Inferior parietal cortex (tissue), 1 donor: ENCODE results near the gene ZCCHC24.
A peak's percentile ranks its signal among the peaks of the same experiment; 100 is the strongest.

ENCODE experiments used
- DNase-seq: peaks from one replicate; pipeline ENCODE4 v3.0.0-alpha.2; 2016; ENCODE audit errors: extremely low spot score

Gene ZCCHC24

DNA sequence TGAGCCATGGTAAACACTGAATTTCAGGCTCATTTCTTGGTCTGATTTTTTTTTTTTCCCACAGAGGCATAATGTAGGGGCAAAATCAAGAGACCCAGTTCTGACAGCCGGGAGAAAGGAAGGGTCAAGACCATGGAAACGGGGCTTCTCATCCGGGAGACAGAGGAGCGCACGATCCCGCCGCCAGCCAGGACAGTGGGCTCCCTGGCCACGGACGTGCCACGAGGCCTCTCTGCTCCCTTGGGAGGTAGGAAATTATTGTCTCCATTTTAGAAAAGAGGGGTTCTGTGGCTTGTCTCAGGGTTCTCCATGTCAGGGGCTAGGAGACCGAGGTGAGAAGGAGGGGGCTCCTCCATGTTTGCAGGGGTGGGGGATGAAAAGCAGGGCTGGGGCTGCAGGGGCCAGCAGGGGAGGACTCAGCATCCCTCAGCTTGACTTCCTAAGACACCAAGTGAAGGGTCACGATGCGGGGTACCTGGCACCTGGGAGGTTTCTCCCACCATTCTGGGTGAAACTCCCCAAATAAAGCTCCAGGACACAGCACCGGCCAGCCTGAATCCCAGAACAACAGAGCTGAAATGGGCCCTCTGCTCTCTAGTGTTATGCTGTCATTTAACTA, 60.5 kb downstream of the ZCCHC24 start:
- no peak for DNase-seq

- DNase-seq: no peak
Observed at GRCh38 chr10:79383974-79384606, 61.3 kb downstream of the ZCCHC24 start.

- DNase-seq: no peak
Observed at GRCh38 chr10:79382491-79382941, 62.9 kb downstream of the ZCCHC24 start.

DNA sequence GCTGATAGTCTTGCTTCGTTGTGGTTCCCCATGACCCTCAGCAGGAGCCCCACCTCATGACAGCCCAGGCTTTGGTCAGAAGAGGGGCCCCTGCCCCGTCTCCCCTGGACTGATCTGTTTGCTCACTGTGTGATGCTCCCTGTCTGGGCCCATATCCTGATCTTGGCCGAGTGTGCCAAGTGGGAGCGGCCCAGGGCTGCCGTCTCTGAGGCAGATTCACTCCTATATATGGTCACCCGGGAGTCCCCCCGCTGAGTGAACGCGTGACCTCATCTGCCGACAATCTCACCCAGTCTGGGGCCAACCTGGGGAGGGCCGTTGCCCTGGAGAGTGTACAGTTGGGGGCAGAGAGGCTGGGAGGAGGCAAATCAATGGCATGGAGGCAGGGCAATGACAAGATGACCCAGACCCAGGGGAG, 63.6 kb downstream of the ZCCHC24 start:
- DNase-seq: no peak

DNA sequence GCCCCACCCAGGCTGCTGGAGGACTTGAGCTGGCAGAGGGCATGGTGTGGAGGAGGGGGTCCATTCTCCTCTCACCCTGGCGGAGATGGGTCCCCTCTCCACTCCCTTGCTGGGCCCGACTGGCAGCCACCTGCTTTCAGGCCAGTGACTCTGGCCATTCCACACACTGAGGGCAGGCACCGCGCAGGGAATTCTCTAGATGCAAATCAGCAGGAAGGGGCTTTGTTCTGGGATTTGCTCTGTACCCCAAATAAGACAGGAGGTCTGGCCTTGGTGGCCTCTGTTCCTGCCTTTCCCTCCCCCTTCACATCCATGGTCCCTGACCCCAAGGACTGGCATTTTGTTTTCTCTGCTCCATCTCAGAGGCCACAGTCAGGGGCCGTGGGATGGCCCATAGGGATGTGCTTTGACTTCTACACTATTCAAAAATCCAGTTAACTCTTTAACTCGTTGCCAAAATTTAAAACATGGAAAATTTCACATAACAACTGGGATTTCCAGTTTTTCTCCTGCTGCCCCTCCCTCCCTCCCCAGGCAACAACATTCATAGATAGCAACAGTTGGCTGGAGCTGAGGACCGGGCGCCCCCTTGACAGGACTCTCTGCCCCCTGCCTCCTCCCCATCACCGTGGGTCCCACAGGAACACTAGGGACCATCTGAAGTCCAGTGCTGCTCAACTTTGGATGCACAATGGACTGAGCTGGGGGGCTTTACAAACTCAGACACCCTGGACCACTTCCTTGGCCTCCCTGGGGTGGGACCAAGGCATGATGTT, 64.3 kb downstream of the ZCCHC24 start:
- DNase-seq: no peak

- DNase-seq: no peak
Observed at GRCh38 chr10:79380125-79380945, 65.1 kb downstream of the ZCCHC24 start.

DNA sequence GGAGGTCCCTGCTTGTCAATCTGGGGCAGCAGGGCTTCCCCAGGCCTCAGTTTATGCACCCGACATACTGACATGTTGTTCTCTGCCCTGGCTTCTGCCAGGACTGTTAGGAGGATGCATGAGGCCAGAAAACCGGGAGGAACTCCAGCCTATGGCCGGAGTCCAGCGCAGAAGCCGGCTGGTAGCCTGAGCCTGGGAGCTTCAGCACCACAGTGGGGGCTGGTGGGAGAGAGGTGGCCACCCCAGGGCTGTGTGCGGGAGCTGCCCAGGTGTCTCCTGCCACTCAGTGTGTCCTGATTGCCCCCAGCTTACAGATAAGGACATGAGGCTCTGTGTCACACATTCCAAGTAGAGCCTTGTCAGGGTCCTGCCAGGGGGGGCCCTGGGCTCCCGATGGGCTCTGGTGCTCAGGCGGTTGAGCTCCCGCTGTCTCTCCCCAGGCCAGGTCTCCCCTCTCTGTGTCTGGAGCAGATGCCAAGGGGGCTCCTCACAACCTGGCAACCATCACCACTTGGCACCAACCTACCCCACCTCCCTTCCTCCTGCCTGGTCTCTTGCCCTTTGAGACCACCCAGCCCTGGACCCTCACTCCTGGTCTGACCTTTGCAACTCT, 65.8 kb downstream of the ZCCHC24 start:
- no peak for DNase-seq

- DNase-seq: no peak
Observed at GRCh38 chr10:79378647-79379511, 66.5 kb downstream of the ZCCHC24 start.

DNA sequence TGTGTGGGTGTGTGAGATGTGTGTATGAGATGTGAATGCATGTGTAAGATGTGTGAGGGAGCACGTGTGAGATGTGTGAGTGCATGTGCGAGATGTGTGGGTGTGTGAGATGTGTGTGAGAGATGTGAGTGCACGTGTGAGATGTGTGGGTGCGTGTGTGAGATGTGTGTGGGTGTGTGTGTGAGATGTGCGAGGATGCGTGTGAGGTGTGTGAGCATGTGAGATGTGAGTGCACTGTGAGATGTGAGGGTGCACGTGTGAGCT, 67.1 kb downstream of the ZCCHC24 start:
- DNase-seq: no peak

GRCh38 chr10:79377557-79378382, 67.7 kb downstream of the ZCCHC24 start:
- no peak for DNase-seq

- DNase-seq: no peak
Observed at GRCh38 chr10:79376751-79377556, 68.5 kb downstream of the ZCCHC24 start.

- no peak for DNase-seq
Observed at GRCh38 chr10:79376078-79376628, 69.3 kb downstream of the ZCCHC24 start.

GRCh38 chr10:79375321-79376077, 69.9 kb downstream of the ZCCHC24 start:
- DNase-seq: no peak

DNA sequence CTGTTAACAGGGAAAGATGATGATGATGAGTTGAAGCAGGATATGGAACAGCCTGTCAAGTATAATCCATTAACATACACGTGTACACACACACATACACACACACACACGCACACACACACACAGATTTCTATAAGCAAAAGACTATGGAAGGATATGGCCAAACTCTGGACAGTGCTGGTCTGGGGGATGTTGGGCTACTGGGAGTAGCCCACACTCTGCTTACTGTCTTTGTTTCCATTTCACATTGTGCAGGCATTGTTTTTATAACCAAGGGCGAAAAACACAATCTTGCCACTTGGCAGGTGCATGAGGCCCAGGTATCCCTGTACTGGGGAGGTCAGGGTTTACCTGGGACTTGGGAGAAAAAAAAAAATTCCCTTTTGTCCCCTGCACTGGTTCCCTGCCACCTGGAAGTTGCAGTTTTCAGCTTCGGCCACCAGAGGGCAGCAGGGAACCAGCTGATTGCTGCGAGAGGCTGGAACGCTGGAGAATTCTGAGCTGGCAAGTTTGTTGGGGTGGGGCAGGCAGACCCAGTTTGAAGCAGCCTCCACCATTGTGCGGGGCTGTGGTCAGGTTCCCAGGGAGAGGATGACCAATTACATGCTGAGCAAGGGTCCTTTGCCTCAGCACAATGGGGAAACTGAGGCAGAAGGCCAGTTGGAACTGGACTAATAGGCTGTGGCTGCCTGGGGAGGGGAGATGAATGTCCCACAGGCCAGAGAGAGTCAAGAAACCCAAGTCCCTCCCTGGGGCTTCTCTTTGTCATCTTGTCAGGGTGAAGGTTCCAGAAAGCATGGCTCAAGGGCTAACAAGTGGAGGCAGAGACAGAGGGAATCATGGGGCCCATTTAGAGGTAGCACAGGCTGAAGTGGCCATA, 70.9 kb downstream of the ZCCHC24 start:
- DNase-seq: peak; percentile 90

- no peak for DNase-seq
Observed at GRCh38 chr10:79372871-79373270, 72.6 kb downstream of the ZCCHC24 start.

DNA sequence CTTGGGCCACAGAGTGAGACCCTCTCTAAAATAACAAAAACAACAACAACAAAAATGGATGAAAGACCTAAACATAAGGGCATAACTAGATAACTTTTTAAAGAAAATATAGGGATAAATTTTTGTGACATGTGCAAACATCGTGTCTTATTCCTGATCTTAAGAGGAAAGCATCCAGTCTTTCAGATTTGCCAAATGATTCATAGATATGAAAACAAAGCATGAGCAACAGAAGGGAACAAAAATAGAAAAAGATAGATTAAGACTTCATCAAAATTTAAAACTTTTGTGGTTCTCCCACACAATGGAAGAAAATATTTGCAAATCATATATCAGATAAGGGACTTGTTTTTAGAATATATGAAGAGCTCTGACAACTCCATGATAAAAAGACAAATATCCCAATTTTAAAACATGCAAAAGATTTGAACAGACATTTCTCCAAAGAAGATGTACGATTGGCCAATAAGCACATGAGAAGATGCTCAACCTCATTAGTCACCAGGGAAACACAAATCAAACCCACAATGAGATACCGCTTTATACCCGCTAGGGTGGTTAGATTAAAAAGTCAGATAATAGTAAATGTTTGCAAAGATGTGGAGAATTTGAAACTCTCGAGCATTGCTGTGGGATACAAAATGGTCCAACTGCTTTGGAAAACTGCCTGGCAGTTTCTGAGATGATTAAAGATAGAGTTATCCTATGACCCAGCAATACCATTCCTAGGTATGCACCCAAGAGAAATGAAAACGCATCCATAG, 77.8 kb downstream of the ZCCHC24 start:
- DNase-seq: no peak
